ENCODE measurements around the gene LLGL2.

DNA sequence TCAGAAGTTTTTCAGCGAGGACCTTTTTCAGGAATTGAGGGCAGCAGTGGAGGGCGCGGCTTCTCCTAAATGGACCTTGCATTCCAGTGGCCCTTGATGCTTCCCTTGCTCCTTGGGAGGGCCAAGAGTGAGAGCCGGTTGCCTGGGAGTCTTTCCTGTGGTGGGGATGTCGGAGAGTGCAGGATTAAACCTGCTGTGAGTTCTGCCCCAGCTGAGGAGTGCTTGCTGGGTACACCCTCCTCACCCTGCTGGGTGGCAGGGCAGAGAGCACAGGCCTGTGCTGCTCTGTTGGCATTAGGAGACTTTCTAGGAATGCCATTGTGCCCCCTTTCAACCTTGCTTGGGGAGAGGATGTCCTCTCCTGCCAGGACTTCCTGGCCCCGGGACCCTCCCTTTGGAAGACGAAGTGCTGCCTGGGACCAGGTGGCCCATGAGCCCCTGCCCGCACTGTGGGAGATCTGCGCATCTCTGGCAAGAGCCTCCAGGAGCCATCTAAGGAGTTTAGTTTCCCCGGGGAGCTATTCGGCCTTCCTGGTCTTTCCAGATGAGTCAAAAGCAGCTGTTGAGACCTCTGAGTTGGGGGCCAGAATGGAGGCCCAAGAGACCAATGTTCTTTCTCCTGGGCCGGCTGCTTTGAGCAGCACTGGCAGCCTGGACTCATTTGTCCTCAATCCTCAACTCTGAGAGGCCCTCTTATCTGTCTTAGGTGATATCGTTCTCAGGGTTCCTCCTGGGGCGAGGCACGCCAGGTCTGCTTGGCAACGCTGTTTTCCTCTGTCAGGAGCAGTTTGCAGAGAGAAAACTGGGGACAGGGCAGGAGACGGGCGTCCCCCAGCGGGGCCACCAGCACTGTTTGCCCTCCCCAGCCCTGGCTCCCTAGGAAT is 5.6 kb downstream of the LLGL2 start:
- TF ChIP-seq, protein P1, sequence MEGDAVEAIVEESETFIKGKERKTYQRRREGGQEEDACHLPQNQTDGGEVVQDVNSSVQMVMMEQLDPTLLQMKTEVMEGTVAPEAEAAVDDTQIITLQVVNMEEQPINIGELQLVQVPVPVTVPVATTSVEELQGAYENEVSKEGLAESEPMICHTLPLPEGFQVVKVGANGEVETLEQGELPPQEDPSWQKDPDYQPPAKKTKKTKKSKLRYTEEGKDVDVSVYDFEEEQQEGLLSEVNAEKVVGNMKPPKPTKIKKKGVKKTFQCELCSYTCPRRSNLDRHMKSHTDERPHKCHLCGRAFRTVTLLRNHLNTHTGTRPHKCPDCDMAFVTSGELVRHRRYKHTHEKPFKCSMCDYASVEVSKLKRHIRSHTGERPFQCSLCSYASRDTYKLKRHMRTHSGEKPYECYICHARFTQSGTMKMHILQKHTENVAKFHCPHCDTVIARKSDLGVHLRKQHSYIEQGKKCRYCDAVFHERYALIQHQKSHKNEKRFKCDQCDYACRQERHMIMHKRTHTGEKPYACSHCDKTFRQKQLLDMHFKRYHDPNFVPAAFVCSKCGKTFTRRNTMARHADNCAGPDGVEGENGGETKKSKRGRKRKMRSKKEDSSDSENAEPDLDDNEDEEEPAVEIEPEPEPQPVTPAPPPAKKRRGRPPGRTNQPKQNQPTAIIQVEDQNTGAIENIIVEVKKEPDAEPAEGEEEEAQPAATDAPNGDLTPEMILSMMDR (IDR thresholded peaks at IDR 0.05; ENCODE audit: low read length), result no peak
- TF ChIP-seq EZH2phosphoT487 (IDR thresholded peaks at IDR 0.05; ENCODE audit: low read length) (no peak), EZH2 (optimal IDR thresholded peaks at IDR 0.05; ENCODE audit: low read depth, low read length) (no peak)

Data from MM.1S (cell line).